A673 (cell line): ENCODE results near the gene LCAT.

ENCODE experiments used
- CTCF ChIP-seq: fragments of 300-800, 200-600 bp; sonication (generic); conservative IDR thresholded peaks from 2 replicates; pipeline ENCODE4 v1.5.1; 2017; ENCODE audit warnings: low read depth, mild to moderate bottlenecking, antibody characterized with exemption, low read length, moderate library complexity, mixed read lengths
- EZH2 ChIP-seq: fragments of 200-600 bp; sonication (generic); IDR thresholded peaks from 2 replicates; pipeline ENCODE4 v1.6.1; 2017; ENCODE audit warnings: borderline replicate concordance, low read depth, mild to moderate bottlenecking, mixed read lengths, antibody characterized with exemption, low read length; ENCODE audit not compliant: poor library complexity, severe bottlenecking

- TF ChIP-seq CTCF (no peak), EZH2 (no peak)
Observed at GRCh38 chr16:67931712-67932461, 12.0 kb downstream of the LCAT start, which contains the start of gene CTRL.
